Measurements from ENCODE around the gene VPS13A. TPM values are rescaled to one million over a fixed set of nuclear protein-coding genes. Genes with fewer than 3 reads are reported as not detected.
"Not testable (repeated sequence)": the region's sequence is repeated elsewhere in the genome, so short reads cannot be mapped to it uniquely, and the experiment has no call there.

VPS13A gene
- total RNA-seq, 1 donor, result 59.2 TPM

- no peak overlapping the region for H3K4me3 ChIP-seq (ENCODE audit: low read length)
- no peaks in the 10 kb centered on the region for H3K27me3 ChIP-seq (ENCODE audit: insufficient read depth, low read length)
- H3K9me3 ChIP-seq (ENCODE audit: low read depth, low read length), result no peaks in the 10 kb centered on the region
Measured at GRCh38 chr9:77305622-77306400, 128.5 kb downstream of the VPS13A start.

GRCh38 chr9:77307166-77307565, 129.8 kb downstream of the VPS13A start:
- H3K9me3 ChIP-seq (ENCODE audit: low read depth, low read length), result no peaks in the 10 kb centered on the region
- H3K27me3 ChIP-seq (ENCODE audit: insufficient read depth, low read length), result no peaks in the 10 kb centered on the region
- H3K4me1 ChIP-seq (ENCODE audit: insufficient read depth, low read length), result no peaks in the 10 kb centered on the region
- no peak overlapping the region for H3K4me3 ChIP-seq (ENCODE audit: low read length)

More at GRCh38 chr9:77305622-77306400, 128.5 kb downstream of the VPS13A start:
- H3K4me1 ChIP-seq (ENCODE audit: insufficient read depth, low read length), result no peaks in the 10 kb centered on the region

DNA sequence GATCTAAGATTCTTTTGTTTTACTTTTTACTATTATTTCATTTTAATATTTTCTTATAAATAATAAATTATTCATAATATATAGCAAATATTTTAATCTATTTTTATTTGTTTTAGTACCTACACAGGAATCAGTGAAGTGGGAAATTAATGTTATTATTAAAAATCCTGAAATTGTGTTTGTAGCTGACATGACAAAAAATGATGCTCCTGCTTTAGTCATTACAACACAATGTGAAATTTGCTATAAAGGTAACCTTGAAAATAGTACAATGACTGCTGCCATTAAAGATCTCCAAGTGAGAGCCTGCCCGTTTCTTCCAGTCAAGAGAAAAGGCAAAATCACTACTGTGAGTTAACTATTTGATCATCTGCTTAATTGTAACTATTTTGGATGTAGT, 138.7 kb downstream of the VPS13A start:
- Histone ChIP-seq H3K4me3 (ENCODE audit: low read length) (no peak overlapping the region), H3K4me1 (ENCODE audit: insufficient read depth, low read length) (no peaks in the 10 kb centered on the region), H3K27me3 (ENCODE audit: insufficient read depth, low read length) (no peaks in the 10 kb centered on the region), H3K9me3 (ENCODE audit: low read depth, low read length) (no peaks in the 10 kb centered on the region)

- H3K4me3 ChIP-seq (ENCODE audit: low read length), result no peak overlapping the region
- no peaks in the 10 kb centered on the region for H3K9me3 ChIP-seq (ENCODE audit: low read depth, low read length)
- no peaks in the 10 kb centered on the region for H3K27me3 ChIP-seq (ENCODE audit: insufficient read depth, low read length)
- no peaks in the 10 kb centered on the region for H3K4me1 ChIP-seq (ENCODE audit: insufficient read depth, low read length)
Measured at GRCh38 chr9:77325058-77325457, 147.7 kb downstream of the VPS13A start.

GRCh38 chr9:77328102-77328501, 150.8 kb downstream of the VPS13A start:
- Histone ChIP-seq H3K4me3 (ENCODE audit: low read length) (no peak overlapping the region), H3K4me1 (ENCODE audit: insufficient read depth, low read length) (no peaks in the 10 kb centered on the region), H3K9me3 (ENCODE audit: low read depth, low read length) (no peaks in the 10 kb centered on the region), H3K27me3 (ENCODE audit: insufficient read depth, low read length) (no peaks in the 10 kb centered on the region)

DNA sequence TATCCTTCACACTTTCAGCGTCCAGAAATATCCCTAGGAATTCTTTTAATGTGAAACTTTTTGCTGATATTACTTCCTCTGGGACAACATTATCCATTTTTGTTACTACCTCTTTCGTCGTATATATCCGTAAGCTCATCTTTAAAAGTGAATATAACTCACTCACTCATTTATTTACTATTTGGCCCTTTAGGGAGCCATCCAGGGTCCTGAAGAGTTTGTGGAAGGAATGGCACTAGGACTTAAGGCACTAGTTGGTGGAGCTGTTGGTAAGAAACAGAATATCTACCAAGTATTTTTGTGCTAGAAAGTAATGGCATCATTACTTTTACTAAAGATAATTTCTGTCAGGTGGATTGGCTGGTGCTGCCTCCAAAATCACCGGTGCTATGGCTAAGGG, 192.7 kb downstream of the VPS13A start:
- Histone ChIP-seq H3K4me1 (ENCODE audit: insufficient read depth, low read length) (no peaks in the 10 kb centered on the region), H3K27me3 (ENCODE audit: insufficient read depth, low read length) (no peaks in the 10 kb centered on the region), H3K4me3 (ENCODE audit: low read length) (no peak overlapping the region), H3K9me3 (ENCODE audit: low read depth, low read length) (no peaks in the 10 kb centered on the region)

DNA sequence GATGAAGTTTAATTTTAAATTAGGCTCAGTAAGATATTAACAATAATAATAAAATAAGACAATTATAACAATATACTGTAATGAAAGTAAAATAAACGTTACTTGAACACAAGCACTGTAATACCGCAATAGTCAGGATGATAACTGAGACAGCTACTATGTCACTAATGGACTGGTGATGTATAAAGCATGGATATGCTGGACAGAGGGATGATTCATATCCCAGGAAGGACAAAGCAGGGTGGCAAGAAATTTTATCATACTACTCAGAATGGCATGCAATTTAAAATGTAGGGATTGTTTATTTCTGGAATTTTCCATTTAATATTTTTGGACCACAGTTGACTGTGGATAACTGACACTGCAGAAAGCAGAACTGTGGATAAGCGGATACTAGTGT, 196.9 kb downstream of the VPS13A start:
- Histone ChIP-seq H3K9me3 (ENCODE audit: low read depth, low read length) (no peaks in the 10 kb centered on the region), H3K4me3 (ENCODE audit: low read length) (no peak overlapping the region), H3K4me1 (ENCODE audit: insufficient read depth, low read length) (no peaks in the 10 kb centered on the region), H3K27me3 (ENCODE audit: insufficient read depth, low read length) (no peaks in the 10 kb centered on the region)

DNA sequence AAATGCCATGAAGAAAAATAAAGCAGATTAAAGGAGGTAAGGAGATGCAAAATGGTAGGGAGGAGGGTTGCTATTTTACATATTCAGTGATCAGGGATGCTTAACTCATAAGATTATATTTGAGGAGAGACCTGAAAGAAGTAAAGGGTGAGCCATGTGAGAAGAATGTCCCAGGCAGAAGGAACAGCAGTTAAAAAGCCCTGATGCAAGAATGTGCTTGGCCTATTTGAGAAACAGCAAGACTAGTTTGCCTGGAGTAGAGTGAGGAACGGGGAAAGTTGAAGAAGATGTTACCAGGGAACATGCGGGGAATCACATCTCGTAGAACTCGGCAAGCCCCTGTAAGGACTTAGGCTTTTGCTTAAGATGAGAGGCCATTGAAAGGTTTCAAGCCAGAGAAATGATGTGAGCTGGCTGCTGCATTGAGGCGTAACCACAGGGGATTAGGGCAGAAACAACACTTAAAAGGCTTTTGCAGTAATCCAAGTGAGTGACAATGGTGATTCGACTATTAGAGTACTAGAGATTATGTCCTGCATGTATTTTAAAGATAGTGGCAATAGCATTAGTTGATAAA, 198.7 kb downstream of the VPS13A start:
- no peaks in the 10 kb centered on the region for H3K4me1 ChIP-seq (ENCODE audit: insufficient read depth, low read length)
- no peak overlapping the region for H3K4me3 ChIP-seq (ENCODE audit: low read length)
- no peaks in the 10 kb centered on the region for H3K27me3 ChIP-seq (ENCODE audit: insufficient read depth, low read length)
- H3K9me3 ChIP-seq (ENCODE audit: low read depth, low read length), result no peaks in the 10 kb centered on the region

DNA sequence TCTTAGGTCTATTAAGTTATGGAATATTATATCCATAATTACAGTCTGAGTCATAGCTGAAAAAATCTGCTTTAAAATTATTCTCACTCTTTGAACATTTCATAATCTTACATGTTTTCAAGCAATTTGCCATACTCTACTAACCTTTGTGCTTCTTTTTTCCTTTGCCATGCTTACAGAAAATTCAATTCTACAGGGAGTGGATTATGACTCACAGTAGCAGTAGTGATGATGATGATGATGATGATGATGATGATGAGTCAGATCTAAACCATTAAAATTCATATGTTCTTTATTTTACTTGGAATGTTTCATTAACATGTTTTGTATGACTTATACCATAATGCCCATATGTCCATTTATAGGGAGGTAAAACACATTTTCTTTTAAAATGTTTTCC, 207.1 kb downstream of the VPS13A start:
- H3K4me3 ChIP-seq (ENCODE audit: low read length), result no peak overlapping the region
- H3K4me1 ChIP-seq (ENCODE audit: insufficient read depth, low read length), result no peaks in the 10 kb centered on the region
- no peaks in the 10 kb centered on the region for H3K9me3 ChIP-seq (ENCODE audit: low read depth, low read length)
- H3K27me3 ChIP-seq (ENCODE audit: insufficient read depth, low read length), result no peaks in the 10 kb centered on the region

GRCh38 chr9:77386187-77386586, 208.9 kb downstream of the VPS13A start:
- H3K4me3 ChIP-seq (ENCODE audit: low read length), result no peak overlapping the region

GRCh38 chr9:77391834-77392233, 214.5 kb downstream of the VPS13A start:
- no peaks in the 10 kb centered on the region for H3K9me3 ChIP-seq (ENCODE audit: low read depth, low read length)

More at GRCh38 chr9:77386187-77386586, 208.9 kb downstream of the VPS13A start:
- H3K9me3 ChIP-seq (ENCODE audit: low read depth, low read length), result no peaks in the 10 kb centered on the region
- H3K4me1 ChIP-seq (ENCODE audit: insufficient read depth, low read length), result no peaks in the 10 kb centered on the region
- H3K27me3 ChIP-seq (ENCODE audit: insufficient read depth, low read length), result no peaks in the 10 kb centered on the region

GRCh38 chr9:77392328-77392727, 215.0 kb downstream of the VPS13A start:
- no peaks in the 10 kb centered on the region for H3K9me3 ChIP-seq (ENCODE audit: low read depth, low read length)
- no peaks in the 10 kb centered on the region for H3K4me1 ChIP-seq (ENCODE audit: insufficient read depth, low read length)
- no peak overlapping the region for H3K4me3 ChIP-seq (ENCODE audit: low read length)
- H3K27me3 ChIP-seq (ENCODE audit: insufficient read depth, low read length), result no peaks in the 10 kb centered on the region

More at GRCh38 chr9:77391834-77392233, 214.5 kb downstream of the VPS13A start:
- H3K4me1 ChIP-seq (ENCODE audit: insufficient read depth, low read length), result no peaks in the 10 kb centered on the region
- no peak overlapping the region for H3K4me3 ChIP-seq (ENCODE audit: low read length)
- no peaks in the 10 kb centered on the region for H3K27me3 ChIP-seq (ENCODE audit: insufficient read depth, low read length)

DNA sequence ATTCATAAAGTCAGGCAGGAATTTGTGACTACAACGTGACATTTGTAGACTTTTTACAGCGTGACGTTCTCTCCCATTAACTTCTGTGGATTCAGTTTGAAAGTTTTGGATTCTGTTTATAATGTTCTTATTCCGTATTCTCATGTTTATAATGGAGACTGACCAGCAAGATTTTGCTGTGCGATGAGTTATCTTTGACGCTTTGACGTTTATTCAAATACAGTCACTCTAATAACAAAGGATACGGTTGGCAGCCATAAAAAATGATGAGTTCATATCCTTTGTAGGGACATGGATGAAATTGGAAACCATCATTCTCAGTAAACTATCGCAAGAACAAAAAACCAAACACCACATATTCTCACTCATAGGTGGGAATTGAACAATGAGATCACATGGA, 221.2 kb downstream of the VPS13A start:
- H3K9me3 ChIP-seq (ENCODE audit: low read depth, low read length); H3K4me1 ChIP-seq (ENCODE audit: insufficient read depth, low read length): not testable (repeated sequence)

DNA sequence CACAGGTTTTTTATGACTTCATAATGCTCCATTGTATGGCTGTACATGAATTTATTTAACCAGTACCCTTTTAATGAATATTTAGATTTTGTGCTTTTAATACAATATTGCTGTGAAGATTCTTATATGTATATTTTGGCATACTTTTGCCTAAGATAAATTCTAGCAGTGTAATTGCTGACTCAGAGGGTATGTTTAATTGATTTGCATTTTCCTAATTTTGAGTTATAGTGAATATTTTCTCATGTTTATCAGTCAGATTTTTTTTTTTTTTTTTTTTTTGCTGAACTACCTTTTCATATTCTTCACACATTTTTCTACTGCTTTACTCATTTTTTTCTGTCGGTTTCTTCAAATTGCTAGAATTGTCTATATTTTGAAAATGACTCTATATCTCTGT, 222.6 kb downstream of the VPS13A start:
- no peaks in the 10 kb centered on the region for H3K9me3 ChIP-seq (ENCODE audit: low read depth, low read length)

More for the DNA sequence above, 221.2 kb downstream of the VPS13A start:
- not testable (repeated sequence) for H3K4me3 ChIP-seq (ENCODE audit: low read length); H3K27me3 ChIP-seq (ENCODE audit: insufficient read depth, low read length)

DNA sequence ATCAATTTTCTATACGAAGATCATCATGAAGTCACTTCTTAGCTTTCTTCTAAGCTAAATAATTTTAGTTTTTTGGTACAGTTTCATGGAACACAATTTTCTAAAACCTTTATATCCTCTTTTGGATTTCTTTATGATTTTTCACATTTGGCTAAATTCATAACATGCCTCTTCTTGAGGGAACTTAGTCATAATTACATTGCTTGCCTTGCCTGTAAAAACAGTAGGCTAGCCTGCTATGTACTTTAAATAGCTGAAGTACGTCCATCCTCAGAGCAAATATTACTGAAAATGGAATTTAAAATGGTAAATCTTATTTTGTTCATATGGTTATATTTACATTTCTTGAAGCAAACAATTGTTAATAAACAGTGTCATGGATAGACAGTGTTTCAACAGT, 225.0 kb downstream of the VPS13A start:
- Histone ChIP-seq H3K4me3 (ENCODE audit: low read length) (no peak overlapping the region), H3K9me3 (ENCODE audit: low read depth, low read length) (no peaks in the 10 kb centered on the region), H3K27me3 (ENCODE audit: insufficient read depth, low read length) (no peaks in the 10 kb centered on the region)

More for the DNA sequence above, 222.6 kb downstream of the VPS13A start:
- H3K27me3 ChIP-seq (ENCODE audit: insufficient read depth, low read length), result no peaks in the 10 kb centered on the region
- H3K4me1 ChIP-seq (ENCODE audit: insufficient read depth, low read length), result no peaks in the 10 kb centered on the region
- H3K4me3 ChIP-seq (ENCODE audit: low read length), result no peak overlapping the region

GRCh38 chr9:77403239-77403638, 225.9 kb downstream of the VPS13A start:
- Histone ChIP-seq H3K4me3 (ENCODE audit: low read length) (no peak overlapping the region), H3K4me1 (ENCODE audit: insufficient read depth, low read length) (no peaks in the 10 kb centered on the region), H3K27me3 (ENCODE audit: insufficient read depth, low read length) (no peaks in the 10 kb centered on the region), H3K9me3 (ENCODE audit: low read depth, low read length) (no peaks in the 10 kb centered on the region)

More for the DNA sequence above, 225.0 kb downstream of the VPS13A start:
- H3K4me1 ChIP-seq (ENCODE audit: insufficient read depth, low read length), result no peaks in the 10 kb centered on the region
